Panc1 (cell line): ENCODE results near the gene TBX21.

Experiments
- CTCF ChIP-seq: fragments of 450-650 bp; IDR thresholded peaks from 2 replicates; pipeline ENCODE4 v1.5.1; 2017; ENCODE audit warnings: mild to moderate bottlenecking
- POLR2AphosphoS5 ChIP-seq: IDR thresholded peaks from 2 replicates; pipeline ENCODE4 v1.6.1; 2012; ENCODE audit warnings: mild to moderate bottlenecking, low read depth, low read length, moderate library complexity
- SIN3A ChIP-seq: IDR thresholded peaks from 2 replicates; pipeline ENCODE4 v1.6.1; 2012; ENCODE audit warnings: low read depth, mild to moderate bottlenecking, low read length, moderate library complexity, borderline replicate concordance; ENCODE audit not compliant: insufficient read depth
- TCF7L2 ChIP-seq: IDR thresholded peaks from 2 replicates; pipeline ENCODE4 v1.6.1; 2011; ENCODE audit warnings: mild to moderate bottlenecking, low read depth, low read length, inconsistent platforms
- TF ChIP-seq, protein P1 (sequence below), 2 experiments: IDR thresholded peaks; 2 replicates each; pipeline ENCODE4 v1.6.1; 2011 to 2012; ENCODE audit warnings: low read depth in 2 of 2, control low read depth in 1 of 2, low read length in 1 of 2, mild to moderate bottlenecking in 1 of 2, moderate library complexity in 1 of 2; ENCODE audit not compliant: insufficient read depth in 1 of 2

GRCh38 chr17:47762728-47763127 is 29.7 kb downstream of the TBX21 start:
- TF ChIP-seq CTCF: no peak
- no peak for TF ChIP-seq TCF7L2
- no peak for TF ChIP-seq SIN3A
- TF ChIP-seq, protein P1, sequence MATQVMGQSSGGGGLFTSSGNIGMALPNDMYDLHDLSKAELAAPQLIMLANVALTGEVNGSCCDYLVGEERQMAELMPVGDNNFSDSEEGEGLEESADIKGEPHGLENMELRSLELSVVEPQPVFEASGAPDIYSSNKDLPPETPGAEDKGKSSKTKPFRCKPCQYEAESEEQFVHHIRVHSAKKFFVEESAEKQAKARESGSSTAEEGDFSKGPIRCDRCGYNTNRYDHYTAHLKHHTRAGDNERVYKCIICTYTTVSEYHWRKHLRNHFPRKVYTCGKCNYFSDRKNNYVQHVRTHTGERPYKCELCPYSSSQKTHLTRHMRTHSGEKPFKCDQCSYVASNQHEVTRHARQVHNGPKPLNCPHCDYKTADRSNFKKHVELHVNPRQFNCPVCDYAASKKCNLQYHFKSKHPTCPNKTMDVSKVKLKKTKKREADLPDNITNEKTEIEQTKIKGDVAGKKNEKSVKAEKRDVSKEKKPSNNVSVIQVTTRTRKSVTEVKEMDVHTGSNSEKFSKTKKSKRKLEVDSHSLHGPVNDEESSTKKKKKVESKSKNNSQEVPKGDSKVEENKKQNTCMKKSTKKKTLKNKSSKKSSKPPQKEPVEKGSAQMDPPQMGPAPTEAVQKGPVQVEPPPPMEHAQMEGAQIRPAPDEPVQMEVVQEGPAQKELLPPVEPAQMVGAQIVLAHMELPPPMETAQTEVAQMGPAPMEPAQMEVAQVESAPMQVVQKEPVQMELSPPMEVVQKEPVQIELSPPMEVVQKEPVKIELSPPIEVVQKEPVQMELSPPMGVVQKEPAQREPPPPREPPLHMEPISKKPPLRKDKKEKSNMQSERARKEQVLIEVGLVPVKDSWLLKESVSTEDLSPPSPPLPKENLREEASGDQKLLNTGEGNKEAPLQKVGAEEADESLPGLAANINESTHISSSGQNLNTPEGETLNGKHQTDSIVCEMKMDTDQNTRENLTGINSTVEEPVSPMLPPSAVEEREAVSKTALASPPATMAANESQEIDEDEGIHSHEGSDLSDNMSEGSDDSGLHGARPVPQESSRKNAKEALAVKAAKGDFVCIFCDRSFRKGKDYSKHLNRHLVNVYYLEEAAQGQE (IDR thresholded peaks at IDR 0.05; ENCODE audit: insufficient read depth in 1 of 2, low read depth in 2 of 2, low read length in 1 of 2): no peak
- no peak for TF ChIP-seq POLR2AphosphoS5
